ENCODE results near the gene TLE5.

- no peak for TF ChIP-seq CTCF (IDR thresholded peaks at IDR 0.05)
- no peak for TF ChIP-seq POLR2A (IDR thresholded peaks at IDR 0.05)
- no peak for TF ChIP-seq POLR2AphosphoS5 (IDR thresholded peaks at IDR 0.05)
- no peak for TF ChIP-seq EP300 (IDR thresholded peaks at IDR 0.05)
Observed at GRCh38 chr19:3027292-3027691, 35.0 kb downstream of the TLE5 start.

Data from sigmoid colon (tissue), 4 donors.